Activated CD4-positive, alpha-beta T cell treated with anti-CD3 and anti-CD28 coated beads, Interleukin-2, Interleukin-4, amounts not matched to agents 100 ng/mL and 50 ng/mL, durations not matched to agents 16 hours and 8 hours (primary cell): Measurements from ENCODE around the gene TMEM237.
"Not testable (repeated sequence)": the region's sequence is repeated elsewhere in the genome, so short reads cannot be mapped to it uniquely, and the experiment has no call there.

Source experiments
- DNase-seq: peaks from one replicate; pipeline ENCODE4 v3.0.0-alpha.2; 2020; ENCODE audit warnings: low spot score

The TMEM237 gene, protein sequence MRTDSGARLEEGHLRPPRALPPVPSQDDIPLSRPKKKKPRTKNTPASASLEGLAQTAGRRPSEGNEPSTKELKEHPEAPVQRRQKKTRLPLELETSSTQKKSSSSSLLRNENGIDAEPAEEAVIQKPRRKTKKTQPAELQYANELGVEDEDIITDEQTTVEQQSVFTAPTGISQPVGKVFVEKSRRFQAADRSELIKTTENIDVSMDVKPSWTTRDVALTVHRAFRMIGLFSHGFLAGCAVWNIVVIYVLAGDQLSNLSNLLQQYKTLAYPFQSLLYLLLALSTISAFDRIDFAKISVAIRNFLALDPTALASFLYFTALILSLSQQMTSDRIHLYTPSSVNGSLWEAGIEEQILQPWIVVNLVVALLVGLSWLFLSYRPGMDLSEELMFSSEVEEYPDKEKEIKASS

GRCh38 chr2:201643216-201643890 lies at the start of gene TMEM237:
TSS of gene TMEM237 (minus strand) at chr2:201643503. CDS start at chr2:201643400, 103 bp downstream.
- no peak for DNase-seq

DNA sequence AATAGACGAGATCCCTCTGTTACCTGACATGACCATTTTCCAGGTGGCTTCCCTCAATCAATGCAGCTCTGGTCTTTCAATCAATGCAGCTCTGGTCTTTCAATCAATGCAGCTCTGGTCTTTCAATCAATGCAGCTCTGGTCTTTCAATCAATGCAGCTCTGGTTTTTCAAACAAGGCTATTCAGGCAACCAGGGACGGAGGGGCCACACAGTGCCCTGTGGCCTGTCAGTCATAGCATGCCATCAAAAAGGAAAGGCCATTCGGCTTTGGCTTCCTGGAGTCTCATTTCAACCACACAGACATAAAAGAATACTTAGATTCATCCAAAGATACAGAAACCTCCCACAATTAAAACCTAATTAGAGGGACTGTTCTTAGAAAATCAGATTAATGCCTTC lies 41.9 kb upstream of the TMEM237 start:
- DNase-seq = no peak

GRCh38 chr2:201680743-201681142 lies 37.4 kb upstream of the TMEM237 start:
- DNase-seq = no peak

- no peak for DNase-seq
Observed at GRCh38 chr2:201678401-201678800, 35.1 kb upstream of the TMEM237 start.

GRCh38 chr2:201675454-201675853 lies 32.2 kb upstream of the TMEM237 start:
- no peak for DNase-seq

DNA sequence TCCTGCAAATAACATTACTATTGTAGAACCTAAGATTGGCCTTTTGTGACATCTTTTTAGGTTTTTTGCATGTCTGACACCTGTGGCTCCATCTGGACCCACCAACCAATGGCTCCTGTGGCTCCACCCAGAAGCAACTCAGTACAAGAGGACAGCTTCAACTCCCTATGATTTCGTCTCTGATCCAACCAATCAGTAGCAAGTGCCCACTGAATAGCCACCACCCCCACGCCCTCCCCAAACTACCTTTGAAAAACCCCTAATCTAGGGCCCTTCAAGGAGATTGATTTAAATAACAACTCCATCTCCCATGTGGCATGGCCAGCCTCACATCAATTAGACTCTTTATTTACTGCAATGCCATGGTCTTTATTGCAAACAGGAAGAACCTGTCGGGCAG lies 31.5 kb upstream of the TMEM237 start:
- no peak for DNase-seq

GRCh38 chr2:201674298-201674697 lies 31.0 kb upstream of the TMEM237 start:
- no peak for DNase-seq

DNA sequence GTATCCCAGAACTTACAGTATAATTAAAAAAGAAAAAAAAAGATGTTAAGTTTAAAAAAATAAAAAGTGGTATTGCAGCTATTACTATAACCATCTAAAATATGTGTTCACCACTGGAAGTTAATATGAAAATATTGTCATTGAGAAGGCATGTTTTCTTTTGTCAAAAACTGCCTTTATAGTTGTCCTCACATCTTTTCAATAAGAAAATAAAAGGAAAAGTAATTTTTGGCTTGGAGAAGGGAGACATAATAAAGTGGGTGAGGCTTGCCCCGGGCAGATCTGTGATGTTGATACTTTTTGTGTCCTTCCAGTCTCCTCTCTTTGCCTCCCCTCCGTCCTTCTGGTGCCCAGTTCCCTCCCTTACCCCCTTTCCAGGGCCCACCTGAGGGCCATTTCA lies 30.2 kb upstream of the TMEM237 start:
- DNase-seq = no peak

DNA sequence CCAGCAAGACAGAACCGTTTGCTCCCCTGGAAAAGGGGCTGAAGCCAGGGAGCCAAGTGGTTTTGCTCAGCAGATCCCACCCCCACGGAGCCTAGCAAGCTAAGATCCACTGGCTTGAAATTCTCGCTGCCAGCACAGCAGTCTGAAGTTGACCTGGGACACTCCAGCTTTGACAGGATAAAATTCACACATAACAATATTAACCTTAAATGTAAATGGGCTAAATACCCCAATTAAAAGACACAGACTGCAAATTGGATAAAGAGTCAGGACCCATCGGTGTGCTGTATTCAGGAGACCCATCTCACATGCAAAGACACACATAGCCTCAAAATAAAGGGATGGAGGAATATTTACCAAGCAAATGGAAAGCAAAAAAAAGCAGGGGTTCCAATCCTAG lies 27.9 kb upstream of the TMEM237 start:
- DNase-seq = not testable (repeated sequence)

GRCh38 chr2:201669865-201670264 lies 26.6 kb upstream of the TMEM237 start:
- DNase-seq = no peak

DNA sequence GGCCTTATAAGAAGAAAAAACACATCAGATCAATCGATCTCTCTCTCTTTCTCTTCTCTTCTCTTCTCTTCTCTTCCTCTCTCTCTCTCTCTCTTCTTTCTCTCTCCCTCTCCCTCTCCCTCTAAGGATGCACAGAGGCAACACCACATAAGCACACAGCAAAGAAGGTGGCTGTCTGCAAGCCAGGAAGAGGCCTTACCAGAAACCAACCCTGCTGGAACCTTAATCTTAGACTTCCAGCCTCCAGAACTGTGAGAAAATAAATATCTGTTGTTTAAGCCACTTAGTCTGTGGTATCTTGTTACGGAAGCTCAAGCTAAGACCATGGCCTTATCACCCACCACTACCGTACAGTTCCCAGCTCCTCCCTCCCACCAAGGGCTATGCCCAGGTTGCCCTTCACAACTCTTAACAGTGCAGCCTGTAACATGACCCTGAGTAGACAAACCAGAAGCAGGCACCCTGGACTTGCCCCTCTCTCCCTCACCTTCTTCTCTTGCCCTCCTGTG lies 25.2 kb upstream of the TMEM237 start:
- no peak for DNase-seq

DNA sequence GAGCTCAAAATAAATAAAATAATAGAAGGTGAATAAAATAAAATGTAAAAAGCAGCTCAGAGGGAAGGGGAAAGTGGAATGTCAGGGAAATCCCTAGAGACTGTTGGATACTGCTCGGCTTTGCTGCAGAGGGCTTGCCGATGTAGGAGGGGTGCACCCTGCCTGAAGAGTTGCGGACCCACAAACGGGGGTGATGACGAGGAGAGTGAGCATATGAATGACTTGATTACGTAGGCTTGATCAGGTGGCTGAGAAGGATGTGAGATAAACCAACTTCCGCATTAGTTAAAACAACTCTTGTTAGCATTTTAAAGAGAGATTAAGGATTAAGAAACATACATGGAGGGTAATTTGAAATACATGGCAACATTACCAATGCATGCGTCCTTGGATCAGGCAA lies 21.0 kb upstream of the TMEM237 start:
- DNase-seq = no peak

GRCh38 chr2:201661366-201661765 lies 18.1 kb upstream of the TMEM237 start:
- no peak for DNase-seq

GRCh38 chr2:201660293-201660895 lies 17.1 kb upstream of the TMEM237 start:
- DNase-seq = no peak

GRCh38 chr2:201656740-201657139 lies 13.4 kb upstream of the TMEM237 start:
- no peak for DNase-seq

DNA sequence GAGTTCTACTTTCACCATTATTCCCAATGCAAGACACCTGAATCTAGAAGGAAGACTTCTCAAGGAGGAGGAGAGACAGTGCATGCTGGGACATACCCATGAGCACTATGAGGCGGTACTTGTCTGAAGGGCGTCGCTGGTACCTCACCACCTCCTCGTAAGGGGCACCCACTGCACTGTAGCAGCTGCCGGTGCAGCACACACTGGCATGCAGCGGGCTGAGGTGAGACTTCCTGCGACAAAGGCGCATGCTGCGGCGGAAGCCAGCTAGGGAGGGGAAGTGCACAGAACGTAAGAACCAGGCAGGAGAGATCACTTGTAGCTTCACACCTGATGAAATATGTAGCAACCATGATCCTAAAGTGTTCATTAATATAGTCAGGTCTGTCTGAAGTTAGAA lies 12.8 kb upstream of the TMEM237 start:
- no peak for DNase-seq

GRCh38 chr2:201654616-201655384 lies 11.5 kb upstream of the TMEM237 start:
- no peak for DNase-seq

- DNase-seq = no peak
Observed at GRCh38 chr2:201653221-201653620, 9.9 kb upstream of the TMEM237 start.

GRCh38 chr2:201649442-201649841 lies 6.1 kb upstream of the TMEM237 start:
- no peak for DNase-seq

GRCh38 chr2:201647431-201647830 lies 4.1 kb upstream of the TMEM237 start:
- no peak for DNase-seq

- DNase-seq = no peak
Observed at GRCh38 chr2:201644001-201644400, 698 bp upstream of the TMEM237 start.

DNA sequence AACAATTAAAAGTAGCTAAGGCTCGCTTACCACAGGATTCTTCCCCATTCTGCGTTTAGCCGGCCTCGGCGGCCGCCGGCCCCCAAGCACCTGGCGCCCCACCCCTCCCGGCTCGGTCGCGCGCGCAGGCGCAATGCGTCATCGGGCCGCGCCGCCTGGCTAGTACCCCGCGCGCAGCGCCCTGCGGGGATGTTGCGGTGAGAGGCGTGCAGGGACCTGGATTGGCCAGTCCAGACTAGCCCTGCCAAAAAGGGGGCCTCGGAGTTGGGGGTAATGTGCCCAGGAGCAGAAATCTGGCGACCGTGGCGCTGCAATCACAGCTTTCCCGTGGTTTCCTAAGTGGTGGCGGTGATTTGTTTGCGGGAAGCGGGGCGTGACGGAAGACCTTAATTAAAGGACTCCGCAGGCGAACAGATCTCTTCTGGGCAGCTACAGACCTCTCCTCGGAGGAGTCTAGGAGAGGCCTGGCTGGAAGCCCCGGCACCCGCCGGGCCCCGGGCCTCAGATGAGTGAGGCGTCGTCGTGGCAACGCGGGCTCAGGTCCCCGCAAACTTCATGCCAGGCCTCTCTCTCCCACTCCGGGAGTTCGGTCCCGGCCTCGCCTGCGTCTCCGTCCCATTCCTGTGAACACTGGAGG lies 606 bp downstream of the TMEM237 start:
- peak; percentile 82 for DNase-seq
